ENCODE data around the gene NLRP12.

- TF ChIP-seq CTCF (IDR thresholded peaks at IDR 0.05) (no peak), POLR2A (IDR thresholded peaks at IDR 0.05) (no peak)
These were observed 4.3 kb downstream of the NLRP12 start for GRCh38 chr19:53819861-53820260.

Measured in ovary (tissue), 3 donors.